Measurements from ENCODE around the gene SLC15A3. TPM values are rescaled to one million over a fixed set of nuclear protein-coding genes. Genes with fewer than 3 reads are reported as not detected.

The SLC15A3 gene
- total RNA-seq, 1 donor from 2014 or later = 66.3 TPM

GRCh38 chr11:60930394-60930793, 21.6 kb downstream of the SLC15A3 start:
- Histone ChIP-seq H3K4me1 (ENCODE audit: insufficient read depth, low read length) (peaks cover 5% of the 10 kb centered on the region), H3K9ac (ENCODE audit: low read length) (no peak overlapping the region), H3K4me2 (ENCODE audit: low read length) (no peak overlapping the region), H3K27ac (ENCODE audit: low read depth, low read length) (no peak overlapping the region), H3K4me3 (ENCODE audit: insufficient read depth, low read depth, low read length) (no peak overlapping the region), H3K27me3 (ENCODE audit: insufficient read depth, low read length) (no peaks in the 10 kb centered on the region), H4K20me1 (ENCODE audit: insufficient read depth, low read length) (peaks cover 19% of the 10 kb centered on the region), H3K79me2 (ENCODE audit: insufficient read depth, low read length) (no peaks in the 10 kb centered on the region), H3K9me3 (ENCODE audit: insufficient read depth, low read depth, low read length) (no peaks in the 10 kb centered on the region), H3K36me3 (ENCODE audit: insufficient read depth, low read length) (peaks cover 3% of the 10 kb centered on the region), H2AFZ (ENCODE audit: low read depth, low read length) (no peak overlapping the region)
- H3K9me3 Mint-ChIP-seq (ENCODE audit: unreplicated experiment) = no peaks in the 10 kb centered on the region
- no peak for DNase-seq (ENCODE audit: low read depth)
- peaks cover 21% of the 10 kb centered on the region for H3K36me3 Mint-ChIP-seq (ENCODE audit: low read depth, unreplicated experiment)
- FAIRE-seq = no peak
- no peak overlapping the region for H3K4me3 Mint-ChIP-seq (ENCODE audit: unreplicated experiment)
- TF ChIP-seq CTCF (IDR thresholded peaks at IDR 0.05; ENCODE audit: insufficient read depth, low read depth, low read length) = no peak
- no peak for TF ChIP-seq EZH2 (IDR thresholded peaks at IDR 0.05; ENCODE audit: insufficient read depth, low read length)
- H3K4me1 Mint-ChIP-seq (ENCODE audit: low read depth, unreplicated experiment) = peaks cover 5% of the 10 kb centered on the region
- H3K27ac Mint-ChIP-seq (ENCODE audit: unreplicated experiment) = no peak overlapping the region
- no peaks in the 10 kb centered on the region for H3K27me3 Mint-ChIP-seq (ENCODE audit: low read depth, unreplicated experiment)

- H3K9me3 ChIP-seq (ENCODE audit: insufficient read depth, low read depth, low read length) = no peaks in the 10 kb centered on the region
- peaks cover 12% of the 10 kb centered on the region for H3K4me1 ChIP-seq (ENCODE audit: insufficient read depth, low read length)
- peaks cover 24% of the 10 kb centered on the region for H4K20me1 ChIP-seq (ENCODE audit: insufficient read depth, low read length)
- DNase-seq (ENCODE audit: low read depth) = no peak
- TF ChIP-seq EZH2 (IDR thresholded peaks at IDR 0.05; ENCODE audit: insufficient read depth, low read length) = no peak
- TF ChIP-seq CTCF (IDR thresholded peaks at IDR 0.05; ENCODE audit: insufficient read depth, low read depth, low read length) = no peak
- no peaks in the 10 kb centered on the region for H3K27me3 ChIP-seq (ENCODE audit: insufficient read depth, low read length)
- Mint-ChIP-seq H3K4me3 (ENCODE audit: unreplicated experiment) (no peak overlapping the region), H3K27ac (ENCODE audit: unreplicated experiment) (no peak overlapping the region), H3K36me3 (ENCODE audit: low read depth, unreplicated experiment) (peaks cover 21% of the 10 kb centered on the region), H3K4me1 (ENCODE audit: low read depth, unreplicated experiment) (peaks cover 8% of the 10 kb centered on the region), H3K27me3 (ENCODE audit: low read depth, unreplicated experiment) (no peaks in the 10 kb centered on the region), H3K9me3 (ENCODE audit: unreplicated experiment) (no peaks in the 10 kb centered on the region)
- no peak overlapping the region for H2AFZ ChIP-seq (ENCODE audit: low read depth, low read length)
- H3K79me2 ChIP-seq (ENCODE audit: insufficient read depth, low read length) = peaks cover under 1% of the 10 kb centered on the region
- H3K9ac ChIP-seq (ENCODE audit: low read length) = no peak overlapping the region
- H3K36me3 ChIP-seq (ENCODE audit: insufficient read depth, low read length) = peaks cover 3% of the 10 kb centered on the region
- FAIRE-seq = no peak
- no peak overlapping the region for H3K4me2 ChIP-seq (ENCODE audit: low read length)
- no peak overlapping the region for H3K4me3 ChIP-seq (ENCODE audit: insufficient read depth, low read depth, low read length)
- no peak overlapping the region for H3K27ac ChIP-seq (ENCODE audit: low read depth, low read length)
Observed at GRCh38 chr11:60929764-60930163, 22.2 kb downstream of the SLC15A3 start.

- no peak overlapping the region for H3K4me3 Mint-ChIP-seq (ENCODE audit: unreplicated experiment)
- Histone ChIP-seq H2AFZ (ENCODE audit: low read depth, low read length) (no peak overlapping the region), H3K79me2 (ENCODE audit: insufficient read depth, low read length) (peaks cover 4% of the 10 kb centered on the region), H3K36me3 (ENCODE audit: insufficient read depth, low read length) (peaks cover 3% of the 10 kb centered on the region), H3K9me3 (ENCODE audit: insufficient read depth, low read depth, low read length) (no peaks in the 10 kb centered on the region), H3K4me1 (ENCODE audit: insufficient read depth, low read length) (peaks cover 19% of the 10 kb centered on the region), H3K4me2 (ENCODE audit: low read length) (no peak overlapping the region), H4K20me1 (ENCODE audit: insufficient read depth, low read length) (peaks cover 24% of the 10 kb centered on the region), H3K4me3 (ENCODE audit: insufficient read depth, low read depth, low read length) (no peak overlapping the region), H3K9ac (ENCODE audit: low read length) (no peak overlapping the region), H3K27ac (ENCODE audit: low read depth, low read length) (no peak overlapping the region), H3K27me3 (ENCODE audit: insufficient read depth, low read length) (no peaks in the 10 kb centered on the region)
- no peaks in the 10 kb centered on the region for H3K27me3 Mint-ChIP-seq (ENCODE audit: low read depth, unreplicated experiment)
- H3K4me1 Mint-ChIP-seq (ENCODE audit: low read depth, unreplicated experiment) = peaks cover 8% of the 10 kb centered on the region
- DNase-seq (ENCODE audit: low read depth) (no peak), FAIRE-seq (no peak)
- no peaks in the 10 kb centered on the region for H3K9me3 Mint-ChIP-seq (ENCODE audit: unreplicated experiment)
- no peak overlapping the region for H3K27ac Mint-ChIP-seq (ENCODE audit: unreplicated experiment)
- no peak for TF ChIP-seq EZH2 (IDR thresholded peaks at IDR 0.05; ENCODE audit: insufficient read depth, low read length)
- no peak for TF ChIP-seq CTCF (IDR thresholded peaks at IDR 0.05; ENCODE audit: insufficient read depth, low read depth, low read length)
- peaks cover 21% of the 10 kb centered on the region for H3K36me3 Mint-ChIP-seq (ENCODE audit: low read depth, unreplicated experiment)
Observed at GRCh38 chr11:60928563-60929001, 23.4 kb downstream of the SLC15A3 start.

Measured in astrocyte (in vitro differentiated cells and primary cell).